GM12891 (cell line): Measurements from ENCODE around the gene CACNA1H.
"Not testable (repeated sequence)": the region's sequence is repeated elsewhere in the genome, so short reads cannot be mapped to it uniquely, and the experiment has no call there.

Experiments used
- PAX5 ChIP-seq: IDR thresholded peaks from 2 replicates; pipeline ENCODE4 v1.6.1; 2011; ENCODE audit warnings: low read length, moderate library complexity, mild to moderate bottlenecking; ENCODE audit not compliant: insufficient read depth, severe bottlenecking
- POLR2A ChIP-seq: IDR thresholded peaks from 2 replicates; pipeline ENCODE4 v1.6.1; 2011; ENCODE audit warnings: low read depth, low read length, control low read depth
- POLR2AphosphoS5 ChIP-seq: IDR thresholded peaks from 2 replicates; pipeline ENCODE4 v1.6.1; 2011; ENCODE audit warnings: low read depth, low read length, control low read depth
- TAF1 ChIP-seq: IDR thresholded peaks from 2 replicates; pipeline ENCODE4 v1.6.1; 2011; ENCODE audit warnings: low read depth, low read length, control low read depth

- TF ChIP-seq POLR2A, POLR2AphosphoS5, PAX5, TAF1: not testable (repeated sequence)
These were observed 95.1 kb downstream of the CACNA1H start for GRCh38 chr16:1247903-1248537.
